RWPE1 (cell line): Measurements from ENCODE around the gene PDZD8.

Source experiments
- CTCF ChIA-PET: fragments of 350-600 bp; sonication (Branson Sonifier 250); formaldehyde crosslinking; extraction: SDS; loops from one replicate; lab custom pipeline; 2021; lab: Yijun Ruan, JAX
- POLR2A ChIA-PET: fragments of 400-600 bp; formaldehyde crosslinking; extraction: SDS; loops from one replicate; lab custom pipeline; 2020; ENCODE audit warnings: antibody characterized with exemption; ENCODE audit not compliant: low non-redundant PET; lab: Yijun Ruan, JAX
- DNase-seq: peaks from one replicate; pipeline ENCODE4 v3.0.0; 2012; ENCODE audit warnings: low spot score
- H3K27ac ChIP-seq: fragments of 450-650 bp; 2 replicates; pipeline ENCODE4 v1.5.1; 2017
- TF ChIP-seq, protein P1 (sequence below): fragments of 450-650 bp; conservative IDR thresholded peaks from 2 replicates; pipeline ENCODE4 v1.5.1; 2017; ENCODE audit warnings: low read depth, mild to moderate bottlenecking

PDZD8 gene

DNA sequence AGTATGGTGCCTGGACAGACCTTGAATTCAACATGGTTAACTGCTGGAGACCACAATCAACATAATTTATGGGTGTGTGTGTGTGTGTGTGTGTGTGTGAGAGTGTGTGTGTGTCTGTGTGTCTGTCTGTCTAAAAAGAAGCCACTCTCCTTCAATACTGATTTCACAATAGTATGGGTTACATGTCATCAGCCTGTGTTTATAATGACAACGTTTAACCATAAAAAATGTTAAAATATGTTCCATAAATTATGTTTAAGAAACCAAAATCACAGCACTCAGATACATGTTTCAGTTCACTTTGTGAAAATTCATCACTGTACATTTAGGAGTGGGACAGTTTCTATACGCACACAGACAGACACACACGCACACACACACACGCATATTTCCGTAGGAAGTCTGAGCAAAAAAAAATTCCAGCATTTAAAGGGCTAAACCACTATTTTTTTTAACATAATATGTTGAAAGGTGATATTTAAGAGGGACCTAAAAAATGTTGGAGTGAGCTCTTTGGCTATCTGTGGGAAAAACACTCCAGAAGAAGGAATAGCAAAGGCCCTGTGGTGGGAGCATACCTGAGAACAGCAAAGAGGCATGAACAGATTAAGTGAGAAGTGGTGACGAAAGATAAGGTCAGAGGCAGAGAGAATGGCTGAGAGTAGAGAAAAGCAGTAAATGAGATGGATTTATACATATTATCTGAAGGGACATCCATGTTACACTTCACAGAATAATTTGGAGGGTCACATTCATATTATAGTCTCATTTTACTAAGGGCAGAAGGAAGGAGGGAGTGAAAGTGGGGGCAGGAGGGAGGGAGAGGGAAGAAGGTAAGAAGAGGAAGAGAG lies 10.9 kb downstream of the PDZD8 start:
- POLR2A ChIA-PET = no interaction called here
- CTCF ChIA-PET = interaction anchor here (0.6 kb wide), 1 partner anchor 7 kb away, joined by 3 read pairs; no protein-coding TSS in a partner anchor
- TF ChIP-seq, protein P1, sequence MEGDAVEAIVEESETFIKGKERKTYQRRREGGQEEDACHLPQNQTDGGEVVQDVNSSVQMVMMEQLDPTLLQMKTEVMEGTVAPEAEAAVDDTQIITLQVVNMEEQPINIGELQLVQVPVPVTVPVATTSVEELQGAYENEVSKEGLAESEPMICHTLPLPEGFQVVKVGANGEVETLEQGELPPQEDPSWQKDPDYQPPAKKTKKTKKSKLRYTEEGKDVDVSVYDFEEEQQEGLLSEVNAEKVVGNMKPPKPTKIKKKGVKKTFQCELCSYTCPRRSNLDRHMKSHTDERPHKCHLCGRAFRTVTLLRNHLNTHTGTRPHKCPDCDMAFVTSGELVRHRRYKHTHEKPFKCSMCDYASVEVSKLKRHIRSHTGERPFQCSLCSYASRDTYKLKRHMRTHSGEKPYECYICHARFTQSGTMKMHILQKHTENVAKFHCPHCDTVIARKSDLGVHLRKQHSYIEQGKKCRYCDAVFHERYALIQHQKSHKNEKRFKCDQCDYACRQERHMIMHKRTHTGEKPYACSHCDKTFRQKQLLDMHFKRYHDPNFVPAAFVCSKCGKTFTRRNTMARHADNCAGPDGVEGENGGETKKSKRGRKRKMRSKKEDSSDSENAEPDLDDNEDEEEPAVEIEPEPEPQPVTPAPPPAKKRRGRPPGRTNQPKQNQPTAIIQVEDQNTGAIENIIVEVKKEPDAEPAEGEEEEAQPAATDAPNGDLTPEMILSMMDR = no peak
- DNase-seq = no peak
- H3K27ac ChIP-seq = no peak overlapping the region

- ChIA-PET CTCF (interaction anchor here (0.6 kb wide), 2 partner anchors 26 to 251 kb away, joined by 3 to 4 read pairs; no protein-coding TSS in a partner anchor), POLR2A (no interaction called here)
- no peak overlapping the region for H3K27ac ChIP-seq
Observed at GRCh38 chr10:117363028-117363427, 12.2 kb downstream of the PDZD8 start.

GRCh38 chr10:117362313-117362712 lies 12.9 kb downstream of the PDZD8 start:
- CTCF ChIA-PET = interaction anchor here (0.6 kb wide), 1 partner anchor 250 kb away, joined by 4 read pairs; no protein-coding TSS in a partner anchor

More at GRCh38 chr10:117363028-117363427, 12.2 kb downstream of the PDZD8 start:
- DNase-seq = peak; percentile 52
- TF ChIP-seq, protein P1 = no peak

GRCh38 chr10:117360994-117361667 lies 14.1 kb downstream of the PDZD8 start:
- TF ChIP-seq, protein P1 = no peak
- DNase-seq = no peak
- no peak overlapping the region for H3K27ac ChIP-seq
- ChIA-PET CTCF (interaction anchor here (0.6 to 1.4 kb wide), 2 partner anchors 144 to 379 kb away, joined by 3 to 5 read pairs; no protein-coding TSS in a partner anchor), POLR2A (no interaction called here)

More at GRCh38 chr10:117362313-117362712, 12.9 kb downstream of the PDZD8 start:
- no peak overlapping the region for H3K27ac ChIP-seq
- TF ChIP-seq, protein P1 = no peak
- POLR2A ChIA-PET = no interaction called here
- no peak for DNase-seq

- POLR2A ChIA-PET = no interaction called here
- DNase-seq = peak; percentile 60
- TF ChIP-seq, protein P1 = no peak
- no peak overlapping the region for H3K27ac ChIP-seq
- CTCF ChIA-PET = interaction anchor here (0.7 to 1.4 kb wide), 2 partner anchors 46 to 143 kb away, joined by 4 to 5 read pairs; no protein-coding TSS in a partner anchor
Observed at GRCh38 chr10:117360016-117360415, 15.2 kb downstream of the PDZD8 start.

DNA sequence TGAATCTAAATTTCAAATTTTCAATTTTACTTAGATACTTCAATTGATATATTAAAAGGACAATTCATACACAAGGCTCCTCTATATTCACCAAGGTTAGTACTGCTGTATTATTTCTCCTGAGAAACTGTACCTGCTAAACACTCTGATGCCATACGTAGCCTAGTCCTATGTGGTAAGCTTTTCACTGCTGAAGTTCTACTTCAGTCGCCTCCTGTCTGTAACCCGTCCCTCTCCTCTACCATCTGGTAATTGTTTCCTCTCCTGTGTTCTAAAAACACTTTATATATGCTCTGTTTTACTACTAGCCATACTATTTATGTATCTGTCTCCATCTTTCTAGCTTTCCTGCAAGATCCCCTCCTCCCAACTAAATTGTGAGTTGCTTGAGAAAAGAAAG lies 20.2 kb downstream of the PDZD8 start:
- TF ChIP-seq, protein P1 = no peak
- ChIA-PET POLR2A (no interaction called here), CTCF (interaction anchor here (0.6 to 0.9 kb wide), 2 partner anchors 76 to 984 kb away, joined by 3 read pairs; no protein-coding TSS in a partner anchor)

More for the DNA sequence above, 20.2 kb downstream of the PDZD8 start:
- DNase-seq = no peak
- no peak overlapping the region for H3K27ac ChIP-seq
